Erythroblast (primary cell): ENCODE measurements around the gene CALR.
A peak's percentile ranks its signal among the peaks of the same experiment; 100 is the strongest.
"Not testable (repeated sequence)": the region's sequence is repeated elsewhere in the genome, so short reads cannot be mapped to it uniquely, and the experiment has no call there.

Experiments
- DNase-seq, 2 experiments: peaks; one replicate each; lab custom pipeline; 2025; lab: John Stamatoyannopoulos, UW
- GATA1 ChIP-seq: IDR thresholded peaks from 2 replicates; pipeline ENCODE4 v1.6.1; 2011; ENCODE audit warnings: low read depth, mild to moderate bottlenecking, control low read depth, low read length, moderate library complexity
- POLR2A ChIP-seq: IDR thresholded peaks from 2 replicates; pipeline ENCODE4 v1.6.1; 2011; ENCODE audit warnings: mild to moderate bottlenecking, low read length

CALR gene

GRCh38 chr19:12952488-12953137, 14.2 kb downstream of the CALR start:
- TF ChIP-seq GATA1 (no peak), POLR2A (no peak)
- DNase-seq = no peak

- no peak for TF ChIP-seq POLR2A
- DNase-seq = peak in 1 of 2 experiments; percentile 55
Observed at GRCh38 chr19:12953138-12953798, 14.9 kb downstream of the CALR start.

GRCh38 chr19:12953799-12954611, 15.6 kb downstream of the CALR start:
- no peak for TF ChIP-seq GATA1
- TF ChIP-seq POLR2A = peak; percentile 60
- DNase-seq = no peak

GRCh38 chr19:12954612-12954962, 16.2 kb downstream of the CALR start:
- no peak for TF ChIP-seq GATA1
- no peak for TF ChIP-seq POLR2A
- no peak for DNase-seq

DNA sequence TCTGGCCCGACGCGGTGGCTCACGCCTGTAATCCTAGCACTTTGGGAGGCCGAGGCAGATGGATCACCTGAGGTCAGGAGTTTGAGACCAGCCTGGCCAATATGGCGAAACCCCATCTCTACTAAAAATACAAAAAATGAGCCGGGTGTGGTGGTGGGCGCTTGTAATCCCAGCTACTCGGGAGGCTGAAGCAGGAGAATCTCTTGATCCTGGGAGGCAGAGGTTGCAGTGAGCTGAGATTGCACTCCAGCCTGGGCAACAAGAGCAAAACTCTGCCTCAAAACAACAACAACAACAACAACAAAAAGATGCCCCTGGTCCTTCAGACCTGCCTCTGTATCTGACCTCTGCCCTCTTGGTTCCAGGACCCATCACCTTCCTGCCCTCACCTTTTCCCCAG, 17.2 kb downstream of the CALR start:
- DNase-seq = not testable (repeated sequence)

DNA sequence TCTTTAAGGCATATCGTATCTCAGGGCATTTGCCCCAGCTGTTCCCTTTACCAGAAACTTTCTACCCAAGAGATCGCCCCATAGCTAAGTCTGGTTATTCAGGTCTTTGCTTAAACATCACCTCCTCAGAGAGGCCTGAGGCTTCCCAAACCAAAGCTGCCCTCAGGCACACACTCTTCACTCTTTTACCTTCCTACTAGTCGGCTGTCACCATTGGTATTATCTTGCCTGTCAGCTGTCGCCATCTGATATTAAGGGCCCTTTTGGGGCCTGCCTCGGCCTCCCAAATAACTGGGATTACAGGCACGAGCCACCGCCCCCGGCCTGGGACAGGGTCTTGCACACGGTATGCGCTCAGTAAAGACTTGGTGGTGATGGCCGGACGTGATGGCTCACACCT, 17.6 kb downstream of the CALR start:
- DNase-seq = peak in 1 of 2 experiments; percentile 70
- TF ChIP-seq POLR2A = no peak
- no peak for TF ChIP-seq GATA1

GRCh38 chr19:12956446-12957388, 18.3 kb downstream of the CALR start, which contains the start of gene GADD45GIP1:
Gene GADD45GIP1 (minus strand): TSS chr19:12957223. CDS start chr19:12957212, 11 bp downstream.
- TF ChIP-seq POLR2A (peak; percentile 82), GATA1 (no peak)
- DNase-seq = peak; percentile 88 to 89

DNA sequence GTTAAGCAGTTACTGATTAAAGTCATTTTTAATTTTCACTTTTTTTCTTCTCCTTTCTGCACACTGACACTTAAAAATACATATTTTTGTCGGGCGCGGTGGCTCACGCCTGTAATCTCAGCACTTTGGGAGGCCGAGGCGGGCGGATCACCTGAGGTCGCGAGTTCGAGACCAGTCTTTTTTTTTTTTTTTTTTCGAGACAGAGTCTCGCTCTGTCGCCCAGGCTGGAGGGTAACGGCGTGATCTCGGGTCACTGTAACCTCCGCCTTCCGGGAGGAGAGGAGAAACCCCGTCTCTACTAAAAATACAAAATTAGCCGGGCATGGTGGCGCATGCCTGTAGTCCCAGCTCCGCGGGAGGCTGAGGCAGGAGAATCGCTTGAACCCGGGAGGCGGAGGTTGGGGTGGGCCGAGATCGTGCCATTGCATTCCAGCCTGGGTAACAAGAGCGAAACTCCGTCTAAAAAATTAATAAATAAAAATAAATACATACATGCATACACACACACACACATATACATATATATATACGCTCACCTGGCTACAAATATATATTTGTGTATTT, 19.1 kb downstream of the CALR start:
- not testable (repeated sequence) for DNase-seq

DNA sequence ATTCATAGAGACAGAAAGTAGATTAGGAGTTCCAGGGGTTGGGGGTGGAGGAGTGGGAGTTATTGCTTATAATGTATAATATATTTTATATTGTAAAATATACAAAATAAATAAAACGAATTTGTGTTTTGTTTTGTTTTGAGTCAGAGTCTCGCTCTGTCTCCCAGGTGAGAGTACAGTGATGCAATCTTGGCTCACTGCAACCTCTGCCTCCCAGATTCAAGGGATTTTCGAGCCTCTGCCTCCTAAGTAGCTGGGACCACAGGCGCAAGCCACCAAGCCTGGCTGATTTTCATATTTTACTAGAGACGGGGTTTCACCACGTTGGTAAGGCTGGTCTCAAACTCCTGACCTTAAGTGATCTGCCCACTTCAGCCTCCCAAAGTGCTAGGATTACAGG, 21.1 kb downstream of the CALR start:
- no peak for TF ChIP-seq POLR2A
- no peak for DNase-seq

- peak; percentile 85 to 93 for DNase-seq
- TF ChIP-seq POLR2A (no peak), GATA1 (no peak)
Observed at GRCh38 chr19:12965017-12965811, 26.8 kb downstream of the CALR start.

DNA sequence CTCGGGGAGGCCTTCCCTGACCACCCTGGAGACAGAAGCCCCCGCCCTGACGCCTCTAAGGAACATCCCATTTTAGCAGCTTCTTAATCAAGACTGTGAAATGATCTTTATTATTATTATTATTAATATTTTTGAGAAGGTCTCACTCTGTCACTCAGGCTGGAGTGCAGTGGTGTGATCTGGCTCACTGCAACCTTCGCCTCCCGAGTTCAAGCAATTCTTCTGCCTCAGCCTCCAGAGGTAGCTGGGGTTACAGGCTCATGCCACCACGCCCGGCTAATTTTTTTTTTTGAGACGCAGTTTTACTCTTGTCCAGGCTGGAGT, 27.4 kb downstream of the CALR start:
- DNase-seq = no peak
- TF ChIP-seq GATA1 = no peak
- no peak for TF ChIP-seq POLR2A

DNA sequence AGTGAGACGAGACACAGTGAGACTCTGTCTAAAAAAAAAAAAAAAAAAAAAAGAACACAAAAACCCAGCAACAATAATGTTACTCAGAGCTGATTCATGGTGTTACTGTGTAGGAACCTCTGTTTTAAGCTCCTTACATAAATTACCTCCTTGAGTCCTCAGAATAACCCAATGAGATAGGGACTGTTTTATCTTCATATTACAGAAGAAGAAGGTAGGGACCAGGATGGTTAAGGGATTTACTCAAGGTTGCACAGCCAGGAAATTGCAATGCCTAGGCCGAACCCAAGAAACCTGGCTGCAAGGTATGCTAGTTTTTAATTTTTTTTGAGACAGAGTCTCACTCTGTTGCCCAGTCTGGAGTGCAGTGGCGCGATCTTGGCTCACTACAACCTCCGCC, 29.5 kb downstream of the CALR start:
- no peak for DNase-seq
- TF ChIP-seq GATA1 = no peak
- no peak for TF ChIP-seq POLR2A

GRCh38 chr19:12969292-12969988, 31.0 kb downstream of the CALR start, which contains the start of gene DAND5:
Gene DAND5 (plus strand): TSS chr19:12969576. CDS start chr19:12969661, 85 bp downstream.
- no peak for TF ChIP-seq POLR2A
- no peak for TF ChIP-seq GATA1
- peak in 1 of 2 experiments; percentile 40 for DNase-seq
